Liver (tissue), 3 donors: ENCODE measurements around the gene RCOR2.

Experiments used
- CTCF ChIP-seq: fragments of 150-350 bp; IDR thresholded peaks from 2 replicates; pipeline ENCODE4 v1.5.1; 2017; ENCODE audit warnings: improper control_type of control experiment, low read depth, low read length; ENCODE audit not compliant: missing input control
- EGR1 ChIP-seq, 2 donors: IDR thresholded peaks; 2 replicates each; pipeline ENCODE4 v1.6.1; 2016 to 2018; ENCODE audit warnings: antibody characterized with exemption in 2 of 2, low read depth in 2 of 2
- GABPA ChIP-seq, 2 donors: IDR thresholded peaks in 1 of 2; conservative IDR thresholded peaks in 1 of 2; 2 replicates each; pipeline ENCODE4 v1.6.1; 2016; ENCODE audit warnings: antibody characterized with exemption in 2 of 2, mild to moderate bottlenecking in 1 of 2, moderate library complexity in 1 of 2
- JUND ChIP-seq, 2 donors: IDR thresholded peaks; 2 replicates each; pipeline ENCODE4 v1.6.1; 2016; ENCODE audit warnings: antibody characterized with exemption in 2 of 2
- RAD21 ChIP-seq, 2 donors: IDR thresholded peaks; 2 replicates each; pipeline ENCODE4 v1.6.1; 2016; ENCODE audit warnings: antibody characterized with exemption in 2 of 2, mild to moderate bottlenecking in 2 of 2
- TAF1 ChIP-seq: conservative IDR thresholded peaks from 2 replicates; pipeline ENCODE4 v1.6.1; 2016; ENCODE audit warnings: antibody characterized with exemption, mild to moderate bottlenecking
- YY1 ChIP-seq: IDR thresholded peaks from 2 replicates; pipeline ENCODE4 v1.6.1; 2016; ENCODE audit warnings: antibody characterized with exemption, mild to moderate bottlenecking
- TF ChIP-seq, protein P1 (sequence below): IDR thresholded peaks from 2 replicates; pipeline ENCODE4 v1.6.1; 2016; ENCODE audit warnings: antibody characterized with exemption, mild to moderate bottlenecking
- donor health status: healthy.
- donor health status: healthy.

- TF ChIP-seq, protein P1, sequence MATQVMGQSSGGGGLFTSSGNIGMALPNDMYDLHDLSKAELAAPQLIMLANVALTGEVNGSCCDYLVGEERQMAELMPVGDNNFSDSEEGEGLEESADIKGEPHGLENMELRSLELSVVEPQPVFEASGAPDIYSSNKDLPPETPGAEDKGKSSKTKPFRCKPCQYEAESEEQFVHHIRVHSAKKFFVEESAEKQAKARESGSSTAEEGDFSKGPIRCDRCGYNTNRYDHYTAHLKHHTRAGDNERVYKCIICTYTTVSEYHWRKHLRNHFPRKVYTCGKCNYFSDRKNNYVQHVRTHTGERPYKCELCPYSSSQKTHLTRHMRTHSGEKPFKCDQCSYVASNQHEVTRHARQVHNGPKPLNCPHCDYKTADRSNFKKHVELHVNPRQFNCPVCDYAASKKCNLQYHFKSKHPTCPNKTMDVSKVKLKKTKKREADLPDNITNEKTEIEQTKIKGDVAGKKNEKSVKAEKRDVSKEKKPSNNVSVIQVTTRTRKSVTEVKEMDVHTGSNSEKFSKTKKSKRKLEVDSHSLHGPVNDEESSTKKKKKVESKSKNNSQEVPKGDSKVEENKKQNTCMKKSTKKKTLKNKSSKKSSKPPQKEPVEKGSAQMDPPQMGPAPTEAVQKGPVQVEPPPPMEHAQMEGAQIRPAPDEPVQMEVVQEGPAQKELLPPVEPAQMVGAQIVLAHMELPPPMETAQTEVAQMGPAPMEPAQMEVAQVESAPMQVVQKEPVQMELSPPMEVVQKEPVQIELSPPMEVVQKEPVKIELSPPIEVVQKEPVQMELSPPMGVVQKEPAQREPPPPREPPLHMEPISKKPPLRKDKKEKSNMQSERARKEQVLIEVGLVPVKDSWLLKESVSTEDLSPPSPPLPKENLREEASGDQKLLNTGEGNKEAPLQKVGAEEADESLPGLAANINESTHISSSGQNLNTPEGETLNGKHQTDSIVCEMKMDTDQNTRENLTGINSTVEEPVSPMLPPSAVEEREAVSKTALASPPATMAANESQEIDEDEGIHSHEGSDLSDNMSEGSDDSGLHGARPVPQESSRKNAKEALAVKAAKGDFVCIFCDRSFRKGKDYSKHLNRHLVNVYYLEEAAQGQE = no peak
- no peak for TF ChIP-seq YY1
- TF ChIP-seq GABPA (IDR thresholded peaks at IDR 0.05 in 1 of 2, conservative IDR thresholded peaks at IDR 0.05 in 1 of 2) = no peak
- no peak for TF ChIP-seq RAD21 (IDR thresholded peaks at IDR 0.05)
- no peak for TF ChIP-seq CTCF
- TF ChIP-seq JUND (IDR thresholded peaks at IDR 0.05) = no peak
- TF ChIP-seq EGR1 (IDR thresholded peaks at IDR 0.05; ENCODE audit: low read depth in 2 of 2) = no peak
- no peak for TF ChIP-seq TAF1
These were observed 39.2 kb downstream of the RCOR2 start for GRCh38 chr11:63877658-63878241.
